Uterus (tissue), 4 donors: ENCODE data around the gene ZBTB7C. TPM values are rescaled to one million over a fixed set of nuclear protein-coding genes. Genes with fewer than 3 reads are reported as not detected.

ENCODE experiments used
- DNase-seq, 2 donors: peaks; one replicate each; pipeline ENCODE4 v3.0.0-alpha.2; 2019 to 2020
- H3K27ac ChIP-seq, 2 donors: fragments of 200-600 bp; sonication (generic); 1 replicate in 1 of 2; 2 replicates in 1 of 2; pipeline ENCODE4 v1.5.1; 2016 to 2018
- H3K27me3 ChIP-seq, 2 donors: fragments of 200-600 bp; sonication (generic); one replicate each; pipeline ENCODE4 v1.5.1; 2018 to 2019; ENCODE audit warnings: control low read depth in 1 of 2
- H3K36me3 ChIP-seq, 2 donors: fragments of 200-600 bp; sonication (generic); one replicate each; pipeline ENCODE4 v1.5.1; 2019; ENCODE audit warnings: control low read depth in 1 of 2
- H3K4me1 ChIP-seq, 2 donors: fragments of 200-600 bp; sonication (generic); one replicate each; pipeline ENCODE4 v1.5.1; 2018 to 2019; ENCODE audit warnings: control low read depth in 1 of 2
- H3K4me3 ChIP-seq, 2 donors: fragments of 200-600 bp; sonication (generic); 1 replicate in 1 of 2; 2 replicates in 1 of 2; pipeline ENCODE4 v1.5.1; 2018 to 2019; ENCODE audit warnings: mild to moderate bottlenecking in 1 of 2
- H3K9me3 ChIP-seq, 2 donors: fragments of 200-600 bp; sonication (generic); one replicate each; pipeline ENCODE4 v1.5.1; 2019; ENCODE audit warnings: control low read depth in 1 of 2
- POLR2A ChIP-seq, 2 donors: fragments of 450-650 bp; IDR thresholded peaks; one replicate each; pipeline ENCODE4 v1.6.1; 2016; ENCODE audit warnings: antibody characterized with exemption in 2 of 2, mild to moderate bottlenecking in 1 of 2, moderate library complexity in 1 of 2
- intact Hi-C: fragments of 100-400 bp; cut with DNase I; formaldehyde crosslinking; loops from one replicate; pipeline ENCODE4 v1.15.1; 2023; ENCODE audit warnings: low total_unique reads
- total RNA-seq, 4 donors: library from RNA; depleted of rRNA in 3 of 4; stranded (reverse); fragments of >200 nt in 3 of 4; gene quantifications; one replicate each; pipeline versions ENCODE4 v1.1.0 to v1.2.4, GENCODE V29; 2014 to 2023
- TF ChIP-seq, protein P1 (sequence below), 4 experiments: fragments of 200-600 bp in 2 of 4; fragments of 450-650 bp in 2 of 4; sonication (generic) in 2 of 4; IDR thresholded peaks; one replicate each; pipeline ENCODE4 v1.5.1; 2016 to 2019; ENCODE audit warnings: antibody characterized with exemption in 4 of 4, mild to moderate bottlenecking in 2 of 4, moderate library complexity in 1 of 4
- donor health status: DM: yes; HTN: yes; CAD: no.

ZBTB7C gene
- total RNA-seq, 4 donors from 2014 or later: 1.0 to 11.2 (median 7.9) TPM

DNA sequence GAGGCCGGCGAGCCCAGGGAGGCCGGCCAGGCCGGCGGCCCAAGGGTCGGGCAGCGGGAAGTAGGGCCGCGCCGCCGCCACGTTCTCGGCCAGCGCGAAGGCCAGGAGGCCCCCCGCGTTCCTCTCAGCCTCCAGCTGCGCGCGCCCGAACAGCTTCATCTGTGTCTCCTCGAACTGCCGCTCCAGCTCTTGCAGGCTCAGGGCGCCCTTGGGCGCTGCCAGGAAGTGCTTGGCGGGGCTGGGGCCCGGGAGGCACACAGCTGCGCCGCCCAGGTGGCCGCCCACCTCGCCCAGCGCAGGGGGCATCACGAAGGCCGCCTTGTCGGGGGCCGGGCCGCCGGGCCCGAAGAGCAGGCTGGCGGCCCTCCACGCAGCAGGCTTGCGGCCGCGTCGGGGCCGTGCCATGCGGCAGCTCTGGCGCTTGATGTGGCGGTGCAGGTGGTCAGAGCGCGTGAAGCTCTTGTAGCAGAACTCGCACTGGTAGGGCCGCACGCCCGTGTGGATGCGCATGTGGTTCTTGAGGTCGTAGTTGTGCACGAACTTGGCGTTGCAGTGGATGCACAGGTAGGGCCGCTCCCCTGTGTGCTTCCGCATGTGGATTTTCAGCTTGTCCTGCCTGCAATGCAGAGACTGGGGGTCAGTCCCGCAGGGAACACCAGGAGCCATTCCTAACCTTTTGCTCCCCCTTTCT, 379.7 kb downstream of the ZBTB7C start:
- no peaks in the 10 kb centered on the region for H3K36me3 ChIP-seq
- no peaks in the 10 kb centered on the region for H3K4me1 ChIP-seq
- no peaks in the 10 kb centered on the region for H3K27me3 ChIP-seq
- H3K9me3 ChIP-seq: no peaks in the 10 kb centered on the region
- TF ChIP-seq POLR2A (IDR thresholded peaks at IDR 0.05): no peak
- TF ChIP-seq, protein P1, sequence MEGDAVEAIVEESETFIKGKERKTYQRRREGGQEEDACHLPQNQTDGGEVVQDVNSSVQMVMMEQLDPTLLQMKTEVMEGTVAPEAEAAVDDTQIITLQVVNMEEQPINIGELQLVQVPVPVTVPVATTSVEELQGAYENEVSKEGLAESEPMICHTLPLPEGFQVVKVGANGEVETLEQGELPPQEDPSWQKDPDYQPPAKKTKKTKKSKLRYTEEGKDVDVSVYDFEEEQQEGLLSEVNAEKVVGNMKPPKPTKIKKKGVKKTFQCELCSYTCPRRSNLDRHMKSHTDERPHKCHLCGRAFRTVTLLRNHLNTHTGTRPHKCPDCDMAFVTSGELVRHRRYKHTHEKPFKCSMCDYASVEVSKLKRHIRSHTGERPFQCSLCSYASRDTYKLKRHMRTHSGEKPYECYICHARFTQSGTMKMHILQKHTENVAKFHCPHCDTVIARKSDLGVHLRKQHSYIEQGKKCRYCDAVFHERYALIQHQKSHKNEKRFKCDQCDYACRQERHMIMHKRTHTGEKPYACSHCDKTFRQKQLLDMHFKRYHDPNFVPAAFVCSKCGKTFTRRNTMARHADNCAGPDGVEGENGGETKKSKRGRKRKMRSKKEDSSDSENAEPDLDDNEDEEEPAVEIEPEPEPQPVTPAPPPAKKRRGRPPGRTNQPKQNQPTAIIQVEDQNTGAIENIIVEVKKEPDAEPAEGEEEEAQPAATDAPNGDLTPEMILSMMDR (IDR thresholded peaks at IDR 0.05): no peak
- peak in 1 of 2 donors; percentile 9 for DNase-seq
- no peak overlapping the region for H3K4me3 ChIP-seq
- H3K27ac ChIP-seq: no peak overlapping the region
- intact Hi-C loops: loop anchor here (2.0 kb wide), 1 partner anchor 419 kb away; no protein-coding TSS in a partner anchor

DNA sequence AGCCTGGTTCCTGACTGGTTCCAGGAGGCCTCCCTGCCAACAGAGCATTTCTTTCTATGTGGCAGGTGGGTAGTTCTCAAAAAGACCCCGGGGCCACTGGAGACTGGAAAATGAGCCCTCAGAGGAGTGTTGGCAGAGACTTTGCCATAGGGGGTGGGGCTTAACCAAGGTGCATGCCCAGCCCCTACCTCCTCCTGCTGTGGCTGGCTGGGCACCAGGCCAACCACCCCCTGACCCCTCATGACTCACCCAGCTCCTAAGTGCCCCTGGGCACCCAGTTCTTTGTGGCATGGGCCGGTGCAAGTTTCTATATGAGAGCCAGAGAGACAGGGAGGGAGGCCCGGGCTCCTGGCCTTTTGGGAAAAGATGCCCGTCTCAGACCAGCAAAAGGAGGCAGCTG, 380.5 kb downstream of the ZBTB7C start:
- DNase-seq: no peak
- Histone ChIP-seq H3K27ac (no peak overlapping the region), H3K4me3 (no peak overlapping the region), H3K9me3 (no peaks in the 10 kb centered on the region), H3K4me1 (no peaks in the 10 kb centered on the region), H3K36me3 (no peaks in the 10 kb centered on the region), H3K27me3 (no peaks in the 10 kb centered on the region)
- no peak for TF ChIP-seq POLR2A (IDR thresholded peaks at IDR 0.05)
- TF ChIP-seq, protein P1 (IDR thresholded peaks at IDR 0.05): no peak
- intact Hi-C loops: loop anchor here (2.0 kb wide), 1 partner anchor 420 kb away; no protein-coding TSS in a partner anchor

DNA sequence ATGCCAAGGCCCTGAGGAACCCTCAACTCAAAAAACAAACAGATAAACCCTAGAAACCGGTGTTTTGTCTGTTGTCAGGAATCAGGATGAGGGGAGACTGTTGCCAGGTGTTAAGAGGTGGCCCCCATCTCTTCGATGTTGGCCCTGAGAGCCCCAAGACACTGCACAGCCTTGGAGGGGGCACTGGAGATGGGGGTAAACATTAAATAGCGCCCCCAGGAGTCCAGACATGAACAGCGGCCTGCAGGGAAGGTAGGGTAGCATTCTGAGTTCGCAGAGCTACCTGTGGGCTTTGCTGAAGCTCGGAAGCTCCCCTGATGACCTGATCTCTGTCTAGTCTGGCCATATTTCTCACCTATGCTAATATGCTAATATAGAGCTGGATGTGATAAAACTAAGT, 381.1 kb downstream of the ZBTB7C start:
- no peaks in the 10 kb centered on the region for H3K9me3 ChIP-seq
- no peak for TF ChIP-seq POLR2A (IDR thresholded peaks at IDR 0.05)
- TF ChIP-seq, protein P1 (IDR thresholded peaks at IDR 0.05): no peak
- intact Hi-C loops: loop anchor here (2.0 kb wide), 1 partner anchor 421 kb away; no protein-coding TSS in a partner anchor
- no peak overlapping the region for H3K27ac ChIP-seq
- H3K4me3 ChIP-seq: no peak overlapping the region
- H3K36me3 ChIP-seq: no peaks in the 10 kb centered on the region
- DNase-seq: no peak
- no peaks in the 10 kb centered on the region for H3K4me1 ChIP-seq
- H3K27me3 ChIP-seq: no peaks in the 10 kb centered on the region

DNA sequence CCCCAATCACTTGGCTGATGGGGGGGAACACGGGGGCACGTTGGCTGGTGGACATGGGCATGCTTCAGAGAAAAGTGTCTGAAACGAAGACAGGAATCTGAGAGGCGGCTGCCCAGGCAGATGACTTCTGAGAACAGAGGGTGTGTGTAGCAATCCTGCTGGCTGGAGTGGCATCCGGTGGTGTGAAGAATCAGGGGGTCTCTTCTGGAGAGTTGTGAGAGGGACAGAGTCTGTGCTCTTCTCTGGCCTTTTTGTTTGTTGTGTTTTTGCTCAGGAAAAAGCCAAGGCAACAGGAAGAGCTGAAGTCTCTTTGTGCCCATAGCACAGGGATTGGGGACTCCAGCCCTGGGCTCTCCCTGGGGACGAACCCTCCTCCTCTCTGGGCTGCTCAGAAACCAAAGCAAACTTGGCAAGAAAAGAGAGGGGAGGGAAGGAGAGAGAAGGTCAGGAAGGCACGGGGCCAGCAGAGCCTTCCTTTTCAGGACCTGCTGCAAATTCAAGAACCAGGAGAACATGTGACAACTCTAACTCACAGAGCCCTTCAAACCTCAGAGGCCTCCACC, 381.7 kb downstream of the ZBTB7C start:
- H3K4me3 ChIP-seq: no peak overlapping the region
- H3K36me3 ChIP-seq: no peaks in the 10 kb centered on the region
- TF ChIP-seq, protein P1 (IDR thresholded peaks at IDR 0.05): no peak
- no peak for DNase-seq
- intact Hi-C loops: no loop called here
- no peaks in the 10 kb centered on the region for H3K27me3 ChIP-seq
- H3K9me3 ChIP-seq: no peaks in the 10 kb centered on the region
- no peak overlapping the region for H3K27ac ChIP-seq
- H3K4me1 ChIP-seq: no peaks in the 10 kb centered on the region

DNA sequence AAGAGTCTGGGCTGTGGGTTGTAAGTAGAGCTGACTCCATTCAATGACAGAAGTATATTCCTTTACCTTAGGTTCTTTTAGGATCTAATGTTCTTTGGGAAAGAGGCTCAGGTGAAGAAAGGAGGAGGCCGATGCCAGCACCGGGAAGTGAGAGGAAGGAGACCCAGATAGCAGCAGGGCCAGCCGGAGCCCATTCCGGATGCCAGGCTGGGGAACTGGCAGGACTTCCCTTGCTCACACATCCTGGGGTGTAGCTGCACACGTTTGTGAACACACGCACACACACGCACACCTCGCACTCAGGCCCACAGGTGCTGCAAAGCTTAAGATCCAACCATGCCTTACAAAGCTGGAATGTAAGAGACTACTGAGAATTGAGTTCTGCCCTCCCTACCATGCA, 383.0 kb downstream of the ZBTB7C start:
- TF ChIP-seq, protein P1 (IDR thresholded peaks at IDR 0.05): no peak
- TF ChIP-seq POLR2A (IDR thresholded peaks at IDR 0.05): no peak
- intact Hi-C loops: no loop called here
- Histone ChIP-seq H3K4me3 (no peak overlapping the region), H3K27me3 (no peaks in the 10 kb centered on the region), H3K9me3 (no peaks in the 10 kb centered on the region), H3K36me3 (no peaks in the 10 kb centered on the region), H3K4me1 (no peaks in the 10 kb centered on the region), H3K27ac (no peak overlapping the region)
- DNase-seq: no peak
